Spleen (tissue), 11 donors: ENCODE results near the gene SHQ1. TPM values are rescaled to one million over a fixed set of nuclear protein-coding genes. Genes with fewer than 3 reads are reported as not detected.
A peak's percentile ranks its signal among the peaks of the same experiment; 100 is the strongest.

ENCODE experiments used
- DNase-seq: peaks from one replicate; pipeline ENCODE4 v3.0.0-alpha.2; 2020
- H3K27ac ChIP-seq, 8 donors: fragments of 200-600 bp; sonication (generic) in 7 of 8; 1 replicate in 4 of 8; 2 replicates in 4 of 8; pipeline versions ENCODE4 v1.5.0 to v1.8.0; 2016 to 2021; ENCODE audit warnings: inconsistent platforms in 4 of 8, mild to moderate bottlenecking in 4 of 8, moderate library complexity in 1 of 8
- H3K27me3 ChIP-seq, 7 donors: fragments of 200-600 bp; sonication (generic) in 6 of 7; replicated peaks in 1 of 7; 1 replicate in 4 of 7; 2 replicates in 3 of 7; pipeline versions ENCODE4 v1.5.0 to v1.8.0; 2016 to 2021; ENCODE audit warnings: inconsistent platforms in 3 of 7, mild to moderate bottlenecking in 1 of 7
- H3K36me3 ChIP-seq, 6 donors: fragments of 200-600 bp; sonication (generic) in 5 of 6; 1 replicate in 4 of 6; 2 replicates in 2 of 6; pipeline versions ENCODE4 v1.5.0 to v1.8.0; 2016 to 2021; ENCODE audit warnings: inconsistent platforms in 2 of 6
- H3K4me1 ChIP-seq, 6 donors: fragments of 200-600 bp; sonication (generic) in 5 of 6; 1 replicate in 3 of 6; 2 replicates in 3 of 6; pipeline versions ENCODE4 v1.5.0 to v1.8.0; 2016 to 2021; ENCODE audit warnings: inconsistent platforms in 3 of 6
- H3K4me3 ChIP-seq, 8 donors: fragments of 200-600 bp; sonication (generic) in 7 of 8; 1 replicate in 4 of 8; 2 replicates in 4 of 8; pipeline versions ENCODE4 v1.5.0 to v1.8.0; 2016 to 2021; ENCODE audit warnings: inconsistent platforms in 4 of 8, mild to moderate bottlenecking in 4 of 8, moderate library complexity in 2 of 8
- H3K9me3 ChIP-seq, 8 donors: fragments of 200-600 bp; sonication (generic) in 7 of 8; 1 replicate in 4 of 8; 2 replicates in 4 of 8; pipeline versions ENCODE4 v1.5.0 to v1.8.0; 2016 to 2021; ENCODE audit warnings: inconsistent platforms in 4 of 8
- POLR2A ChIP-seq, 3 donors: fragments of 450-650 bp; IDR thresholded peaks; one replicate each; pipeline ENCODE4 v1.5.1; 2017; ENCODE audit warnings: antibody characterized with exemption in 3 of 3, mild to moderate bottlenecking in 1 of 3
- POLR2AphosphoS5 ChIP-seq, 3 donors: sonication (generic); formaldehyde crosslinking; IDR thresholded peaks; one replicate each; pipeline ENCODE4 v1.5.1; 2017; ENCODE audit warnings: antibody characterized with exemption in 3 of 3
- WGBS, 5 donors: extraction: QIAGEN DNeasy Blood & Tissue Kit in 3 of 5; methylation state at CpG; one replicate each; pipeline versions ENCODE4 v1.1.5 to v1.1.7; 2013 to 2018; 5-methylcytosine and 5-hydroxymethylcytosine counted together
- intact Hi-C: fragments of 100-400 bp; cut with DNase I; formaldehyde crosslinking; loops from one replicate; pipeline ENCODE4 v1.15.0; 2023; ENCODE audit warnings: low total_unique reads
- polyA plus RNA-seq, 3 donors: library from polyadenylated mRNA; stranded (reverse); fragments of 200-250 nt; gene quantifications; one replicate each; pipeline ENCODE4 v1.2.1, GENCODE V29; 2013
- total RNA-seq, 7 donors: library from RNA; depleted of rRNA in 3 of 7; stranded (reverse); fragments of >200 nt in 3 of 7; fragmentation: NEBNext Ultra II Directional in 4 of 7; extraction: Animal tissue kit (Norgen Biotek cat#: 25700) in 4 of 7; gene quantifications; one replicate each; pipeline versions ENCODE4 v1.1.0 to v1.2.1, GENCODE V29; 2016 to 2021
- TF ChIP-seq, protein P1 (sequence below), 11 experiments: fragments of 200-600 bp in 7 of 11; fragments of 450-650 bp in 4 of 11; sonication (generic) in 4 of 11; IDR thresholded peaks in 8 of 11; conservative IDR thresholded peaks in 3 of 11; 1 replicate in 7 of 11; 2 replicates in 4 of 11; pipeline versions ENCODE4 v1.4.0 to v1.8.0; 2016 to 2021; ENCODE audit warnings: antibody characterized with exemption in 11 of 11, inconsistent platforms in 4 of 11, mild to moderate bottlenecking in 1 of 11
- donor health status: healthy with polysubstance abuse.
- donor health status: DM: no; HTN: no; CAD: no; lungs with moderate emphysema.
- donor health status: DM: no; HTN: no; CAD: no.
- donor health status: Bipolar disorder and iron deficiency.
- donor health status: healthy.
- donor health status: DM: no; HTN: no; CAD: no.
- donor health status: DM: yes; HTN: yes; CAD: no.

Gene SHQ1
- total and polyA plus RNA-seq, 10 donors: 6.7 to 28.6 (median 16.7) TPM

DNA sequence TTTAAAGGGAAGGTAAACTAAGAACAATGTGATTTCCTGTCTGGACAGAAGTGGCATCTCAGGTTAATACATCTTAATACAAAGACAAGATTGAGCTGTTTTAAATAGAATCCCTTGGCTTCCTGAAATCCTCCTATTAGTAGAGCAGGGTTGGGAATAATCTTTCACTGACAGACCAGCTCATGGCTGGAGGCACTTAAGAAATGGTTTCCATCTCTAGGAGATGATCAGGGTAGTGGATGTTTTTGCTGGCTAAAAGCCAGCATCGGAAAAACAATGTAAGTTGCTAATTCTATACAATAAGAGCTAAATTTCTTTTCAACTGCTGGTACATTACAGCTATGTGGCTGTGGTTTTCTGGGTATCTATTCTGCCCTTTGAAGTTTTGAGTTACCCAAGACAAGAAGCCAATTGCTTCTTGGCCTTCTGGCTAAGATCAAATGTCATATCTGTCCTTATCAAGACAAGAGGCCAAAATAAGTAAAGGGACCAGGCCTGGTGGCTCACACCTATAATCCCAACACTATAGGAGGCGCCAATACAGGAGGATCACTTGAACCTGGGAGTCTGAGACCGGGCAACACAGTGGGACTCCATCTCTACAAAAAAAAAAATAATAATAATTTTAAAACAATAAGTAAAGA lies 49.6 kb downstream of the SHQ1 start:
- H3K27ac ChIP-seq: no peak overlapping the region
- H3K4me1 ChIP-seq: no peaks in the 10 kb centered on the region
- no peaks in the 10 kb centered on the region for H3K9me3 ChIP-seq
- H3K27me3 ChIP-seq: no peaks in the 10 kb centered on the region
- TF ChIP-seq, protein P1, sequence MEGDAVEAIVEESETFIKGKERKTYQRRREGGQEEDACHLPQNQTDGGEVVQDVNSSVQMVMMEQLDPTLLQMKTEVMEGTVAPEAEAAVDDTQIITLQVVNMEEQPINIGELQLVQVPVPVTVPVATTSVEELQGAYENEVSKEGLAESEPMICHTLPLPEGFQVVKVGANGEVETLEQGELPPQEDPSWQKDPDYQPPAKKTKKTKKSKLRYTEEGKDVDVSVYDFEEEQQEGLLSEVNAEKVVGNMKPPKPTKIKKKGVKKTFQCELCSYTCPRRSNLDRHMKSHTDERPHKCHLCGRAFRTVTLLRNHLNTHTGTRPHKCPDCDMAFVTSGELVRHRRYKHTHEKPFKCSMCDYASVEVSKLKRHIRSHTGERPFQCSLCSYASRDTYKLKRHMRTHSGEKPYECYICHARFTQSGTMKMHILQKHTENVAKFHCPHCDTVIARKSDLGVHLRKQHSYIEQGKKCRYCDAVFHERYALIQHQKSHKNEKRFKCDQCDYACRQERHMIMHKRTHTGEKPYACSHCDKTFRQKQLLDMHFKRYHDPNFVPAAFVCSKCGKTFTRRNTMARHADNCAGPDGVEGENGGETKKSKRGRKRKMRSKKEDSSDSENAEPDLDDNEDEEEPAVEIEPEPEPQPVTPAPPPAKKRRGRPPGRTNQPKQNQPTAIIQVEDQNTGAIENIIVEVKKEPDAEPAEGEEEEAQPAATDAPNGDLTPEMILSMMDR (IDR thresholded peaks at IDR 0.05 in 8 of 11, conservative IDR thresholded peaks at IDR 0.05 in 3 of 11): no peak
- no peak for TF ChIP-seq POLR2AphosphoS5 (IDR thresholded peaks at IDR 0.05)
- no peak for TF ChIP-seq POLR2A (IDR thresholded peaks at IDR 0.05)
- peaks cover 0 to 13% (median 2%) of the 10 kb centered on the region in 6 donors for H3K36me3 ChIP-seq
- DNase-seq: no peak
- no peak overlapping the region for H3K4me3 ChIP-seq
- intact Hi-C loops: no loop called here
- WGBS, 5 donors: 90 to 97% (median 95%) methylated on average over 3 of the region's 3 CpGs

DNA sequence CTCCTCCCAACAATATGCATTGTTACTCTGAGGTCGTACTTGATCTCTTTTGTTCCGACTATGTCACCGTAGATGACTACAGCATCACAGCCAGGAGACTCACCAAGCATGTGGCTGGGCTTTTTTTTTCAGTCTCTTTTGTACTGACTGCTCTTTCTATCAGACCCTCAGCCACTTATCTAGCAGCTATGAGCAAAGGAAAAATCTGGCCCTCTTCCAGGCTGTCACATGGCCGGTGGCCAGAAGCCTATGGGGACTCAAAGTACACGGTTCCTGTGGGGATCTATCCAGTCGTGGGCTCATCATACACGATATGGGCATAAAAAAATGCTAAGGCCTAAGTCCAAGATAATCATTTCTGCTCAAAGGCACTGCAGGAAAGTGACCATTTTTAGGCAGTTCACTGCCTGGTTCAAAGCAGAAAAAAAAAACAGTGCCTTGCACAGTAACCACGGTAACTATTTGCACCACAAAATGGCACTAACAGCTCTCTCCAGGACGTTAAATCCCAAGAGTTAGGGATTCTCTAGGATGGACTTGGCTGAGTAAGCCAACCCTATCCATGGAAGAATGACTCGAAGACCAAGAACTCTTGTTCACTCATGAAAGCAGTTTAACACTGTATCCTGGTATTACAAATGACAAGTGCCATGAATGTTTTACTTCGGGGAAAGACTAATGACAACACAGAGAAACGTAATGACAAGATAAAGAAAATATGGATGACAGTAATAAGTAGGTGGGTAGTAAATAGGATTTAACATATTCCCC lies 50.3 kb downstream of the SHQ1 start:
- Histone ChIP-seq H3K27me3 (no peaks in the 10 kb centered on the region), H3K9me3 (no peaks in the 10 kb centered on the region), H3K36me3 (peaks cover 0 to 15% (median 2%) of the 10 kb centered on the region in 6 donors), H3K4me3 (no peak overlapping the region), H3K27ac (no peak overlapping the region), H3K4me1 (no peaks in the 10 kb centered on the region)
- TF ChIP-seq POLR2A (IDR thresholded peaks at IDR 0.05) (no peak), POLR2AphosphoS5 (IDR thresholded peaks at IDR 0.05) (no peak)
- TF ChIP-seq, protein P1 (IDR thresholded peaks at IDR 0.05 in 8 of 11, conservative IDR thresholded peaks at IDR 0.05 in 3 of 11): no peak
- DNase-seq: no peak
- intact Hi-C loops: no loop called here
- whole genome bisulfite sequencing, 5 donors: 63 to 79% (median 74%) methylated on average over 12 of the region's 12 CpGs

DNA sequence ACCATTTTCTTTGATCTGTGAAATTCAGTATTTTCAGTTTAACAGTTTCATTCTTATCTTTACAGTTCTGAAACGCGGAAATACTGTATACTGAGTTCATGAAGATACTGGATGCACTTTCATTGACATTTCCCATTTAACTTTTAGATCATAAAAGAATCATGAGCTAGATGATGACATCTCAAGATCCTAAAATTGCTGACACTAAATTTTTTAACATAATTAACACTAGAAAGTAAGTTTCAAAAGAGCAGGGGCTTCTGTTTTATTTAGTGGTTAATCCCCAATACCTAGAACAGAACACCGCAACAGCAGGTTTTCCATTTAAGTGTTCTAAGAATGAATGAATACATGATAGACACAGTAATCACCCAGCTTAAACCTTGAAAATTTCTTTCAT lies 54.2 kb downstream of the SHQ1 start:
- H3K27ac ChIP-seq: no peak overlapping the region
- peaks cover 0 to 13% (median 1%) of the 10 kb centered on the region in 6 donors for H3K4me1 ChIP-seq
- no peak overlapping the region for H3K4me3 ChIP-seq
- no peaks in the 10 kb centered on the region for H3K27me3 ChIP-seq
- H3K36me3 ChIP-seq: peaks cover 0 to 33% (median 2%) of the 10 kb centered on the region in 6 donors
- no peaks in the 10 kb centered on the region for H3K9me3 ChIP-seq
- WGBS, 5 donors: 93 to 97% (median 95%) methylated on average over 3 of the region's 3 CpGs
- intact Hi-C loops: no loop called here
- TF ChIP-seq POLR2A (IDR thresholded peaks at IDR 0.05): no peak
- no peak for TF ChIP-seq POLR2AphosphoS5 (IDR thresholded peaks at IDR 0.05)
- TF ChIP-seq, protein P1 (IDR thresholded peaks at IDR 0.05 in 8 of 11, conservative IDR thresholded peaks at IDR 0.05 in 3 of 11): no peak
- DNase-seq: no peak

DNA sequence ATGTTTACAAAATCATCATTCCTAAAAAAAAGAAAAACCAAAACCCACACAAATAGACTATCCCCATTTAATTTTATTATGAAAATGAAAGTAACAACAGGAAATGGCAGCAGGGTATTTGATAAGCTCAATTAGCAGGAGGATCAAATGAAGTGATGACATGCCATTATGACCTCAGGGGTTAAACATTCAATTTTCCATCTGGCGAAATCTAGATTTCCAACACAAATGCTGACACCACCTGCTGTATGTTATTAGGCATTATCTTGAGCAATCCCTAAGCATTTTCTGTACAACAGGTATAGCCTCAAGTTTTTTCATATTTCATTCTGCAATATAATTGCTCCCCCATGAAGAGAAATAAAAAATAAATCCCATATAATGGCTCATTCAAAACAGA lies 57.1 kb downstream of the SHQ1 start:
- Histone ChIP-seq H3K36me3 (peaks cover 0 to 28% (median 0%) of the 10 kb centered on the region in 6 donors), H3K27me3 (no peaks in the 10 kb centered on the region), H3K4me1 (peaks cover 0 to 13% (median 1%) of the 10 kb centered on the region in 6 donors), H3K4me3 (no peak overlapping the region), H3K9me3 (no peaks in the 10 kb centered on the region), H3K27ac (peak overlapping the region in 2 of 8 donors; percentile 12 to 49)
- no peak for DNase-seq
- no peak for TF ChIP-seq POLR2A (IDR thresholded peaks at IDR 0.05)
- TF ChIP-seq POLR2AphosphoS5 (IDR thresholded peaks at IDR 0.05): no peak
- TF ChIP-seq, protein P1 (IDR thresholded peaks at IDR 0.05 in 8 of 11, conservative IDR thresholded peaks at IDR 0.05 in 3 of 11): no peak
- intact Hi-C loops: no loop called here
- 63 to 76% (median 70%) methylated on average over 1 of the region's 1 CpG for WGBS, 5 donors
